HG03575 (cell line): Measurements from ENCODE around the gene ACTL9.
"Not testable (repeated sequence)": the region's sequence is repeated elsewhere in the genome, so short reads cannot be mapped to it uniquely, and the experiment has no call there.

Experiments
- ATAC-seq: cut with Tn5 transposase; IDR thresholded peaks from one replicate; pipeline ENCODE4 v1.9.1; 2021; ENCODE audit not compliant: unreplicated experiment, insufficient number of reproducible peaks, low FRiP score; ENCODE audit errors: extremely low read depth

Gene ACTL9, protein sequence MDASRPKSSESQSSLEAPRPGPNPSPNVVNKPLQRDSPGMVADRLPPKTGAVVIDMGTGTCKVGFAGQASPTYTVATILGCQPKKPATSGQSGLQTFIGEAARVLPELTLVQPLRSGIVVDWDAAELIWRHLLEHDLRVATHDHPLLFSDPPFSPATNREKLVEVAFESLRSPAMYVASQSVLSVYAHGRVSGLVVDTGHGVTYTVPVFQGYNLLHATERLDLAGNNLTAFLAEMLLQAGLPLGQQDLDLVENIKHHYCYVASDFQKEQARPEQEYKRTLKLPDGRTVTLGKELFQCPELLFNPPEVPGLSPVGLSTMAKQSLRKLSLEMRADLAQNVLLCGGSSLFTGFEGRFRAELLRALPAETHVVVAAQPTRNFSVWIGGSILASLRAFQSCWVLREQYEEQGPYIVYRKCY

DNA sequence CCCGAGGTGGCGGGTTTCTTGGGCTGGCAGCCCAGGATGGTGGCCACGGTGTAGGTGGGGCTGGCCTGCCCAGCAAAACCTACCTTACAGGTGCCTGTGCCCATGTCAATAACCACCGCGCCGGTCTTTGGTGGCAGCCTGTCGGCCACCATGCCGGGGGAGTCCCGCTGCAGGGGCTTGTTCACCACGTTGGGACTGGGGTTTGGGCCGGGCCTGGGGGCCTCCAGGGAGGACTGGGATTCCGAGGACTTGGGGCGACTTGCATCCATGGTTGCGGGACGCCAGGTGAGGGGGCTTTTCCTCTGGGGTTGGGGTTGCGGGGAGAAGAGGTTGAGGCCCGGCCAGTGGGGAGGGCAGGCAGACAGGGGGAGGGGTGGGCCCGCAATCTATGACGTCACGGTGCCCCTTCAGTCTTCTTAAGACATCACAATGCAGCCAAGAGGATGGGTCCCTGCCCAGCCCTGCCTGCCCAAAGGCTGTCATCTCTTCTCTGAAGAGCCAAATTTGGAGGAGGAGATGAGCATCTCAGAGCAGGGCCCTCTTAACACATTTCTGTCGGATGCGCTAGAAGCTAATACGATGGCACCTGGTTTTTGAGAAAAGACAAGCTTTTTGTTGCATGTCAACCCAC, at the start of gene ACTL9:
Gene ACTL9, minus strand, starts transcription at position 363 of the 631 bp plus-strand sequence. Its CDS starts 94 bp downstream, at position 269.
- ATAC-seq: no peak

DNA sequence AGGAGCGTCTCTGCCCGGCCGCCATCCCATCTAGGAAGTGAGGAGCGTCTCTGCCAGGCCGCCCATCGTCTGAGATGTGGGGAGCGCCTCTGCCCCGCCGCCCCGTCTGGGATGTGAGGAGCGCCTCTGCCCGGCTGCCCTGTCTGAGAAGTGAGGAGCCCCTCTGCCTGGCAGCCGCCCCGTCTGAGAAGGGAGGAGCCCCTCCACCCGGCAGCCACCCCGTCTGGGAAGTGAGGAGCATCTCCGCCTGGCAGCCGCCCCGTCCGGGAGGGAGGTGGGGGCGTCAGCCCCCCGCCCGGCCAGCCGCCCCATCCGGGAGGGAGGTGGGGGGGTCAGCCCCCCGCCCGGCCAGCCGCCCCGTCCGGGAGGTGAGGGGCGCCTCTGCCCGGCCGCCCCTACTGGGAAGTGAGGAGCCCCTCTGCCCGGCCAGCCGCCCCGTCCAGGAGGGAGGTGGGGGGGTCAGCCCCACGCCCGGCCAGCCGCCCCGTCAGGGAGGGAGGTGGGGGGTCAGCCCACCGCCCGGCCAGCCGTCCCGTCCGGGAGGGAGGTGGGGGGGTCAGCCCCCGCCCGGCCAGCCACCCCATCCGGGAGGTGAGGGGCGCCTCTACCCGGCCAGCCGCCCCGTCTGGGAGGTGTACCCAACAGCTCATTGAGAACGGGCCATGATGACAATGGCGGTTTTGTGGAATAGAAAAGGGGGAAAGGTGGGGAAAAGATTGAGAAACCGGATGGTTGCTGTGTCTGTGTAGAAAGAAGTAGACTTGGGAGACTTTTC, 40.9 kb upstream of the ACTL9 start:
- not testable (repeated sequence) for ATAC-seq

DNA sequence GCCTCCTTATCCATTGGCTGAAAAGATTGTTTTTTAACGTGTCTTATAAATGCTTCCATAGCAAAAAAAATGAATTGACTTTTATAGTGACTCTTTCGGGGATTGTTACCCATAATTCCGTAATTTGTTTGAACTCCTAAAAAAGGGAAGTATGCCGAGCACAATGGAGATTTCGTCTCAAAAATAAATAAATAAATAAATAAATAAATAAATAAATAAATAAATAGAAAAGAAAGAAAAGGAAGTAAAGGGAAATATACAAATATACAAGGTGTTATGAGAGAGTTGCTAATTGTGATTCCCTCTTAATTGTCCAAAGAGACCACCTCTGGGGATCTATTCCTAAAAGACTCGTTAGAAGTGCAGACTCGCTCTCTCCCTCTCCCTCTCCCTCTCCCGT, 39.8 kb upstream of the ACTL9 start:
- ATAC-seq: no peak

DNA sequence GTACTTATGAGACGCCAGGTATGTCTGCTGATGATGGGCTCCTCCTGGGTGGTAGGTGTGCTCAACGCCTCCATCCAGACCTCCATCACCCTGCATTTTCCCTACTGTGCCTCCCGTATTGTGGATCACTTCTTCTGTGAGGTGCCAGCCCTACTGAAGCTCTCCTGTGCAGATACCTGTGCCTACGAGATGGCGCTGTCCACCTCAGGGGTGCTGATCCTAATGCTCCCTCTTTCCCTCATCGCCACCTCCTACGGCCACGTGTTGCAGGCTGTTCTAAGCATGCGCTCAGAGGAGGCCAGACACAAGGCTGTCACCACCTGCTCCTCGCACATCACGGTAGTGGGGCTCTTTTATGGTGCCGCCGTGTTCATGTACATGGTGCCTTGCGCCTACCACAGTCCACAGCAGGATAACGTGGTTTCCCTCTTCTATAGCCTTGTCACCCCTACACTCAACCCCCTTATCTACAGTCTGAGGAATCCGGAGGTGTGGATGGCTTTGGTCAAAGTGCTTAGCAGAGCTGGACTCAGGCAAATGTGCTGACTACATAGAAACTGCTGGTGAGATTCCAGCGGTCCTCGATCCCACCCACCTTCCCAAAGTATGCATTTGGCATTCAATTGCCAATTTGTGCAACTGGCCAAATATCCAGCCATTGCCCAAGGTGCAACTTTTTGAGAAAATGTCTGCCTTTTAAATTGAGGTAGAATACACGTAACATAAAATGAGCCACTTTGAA, 33.0 kb upstream of the ACTL9 start:
- no peak for ATAC-seq

DNA sequence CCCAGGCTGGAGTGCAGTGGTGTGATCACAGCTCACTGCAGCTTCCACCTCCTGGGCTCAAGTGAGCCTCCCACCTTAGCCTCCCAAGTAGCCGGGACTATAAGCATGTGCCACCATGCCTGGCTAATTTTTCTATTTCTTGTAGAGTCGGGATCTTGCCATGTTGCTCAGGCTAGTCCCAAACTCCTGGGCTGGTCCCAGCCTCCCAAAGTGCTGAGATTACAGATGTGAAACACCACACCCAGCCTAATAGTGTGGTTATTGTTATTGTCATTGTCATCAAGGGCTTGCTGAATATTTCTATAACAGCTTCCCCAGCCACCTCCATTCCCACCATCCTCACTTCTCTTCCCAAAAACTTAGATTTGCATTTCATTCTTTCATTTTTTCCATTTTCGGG, 25.7 kb upstream of the ACTL9 start:
- ATAC-seq: no peak

DNA sequence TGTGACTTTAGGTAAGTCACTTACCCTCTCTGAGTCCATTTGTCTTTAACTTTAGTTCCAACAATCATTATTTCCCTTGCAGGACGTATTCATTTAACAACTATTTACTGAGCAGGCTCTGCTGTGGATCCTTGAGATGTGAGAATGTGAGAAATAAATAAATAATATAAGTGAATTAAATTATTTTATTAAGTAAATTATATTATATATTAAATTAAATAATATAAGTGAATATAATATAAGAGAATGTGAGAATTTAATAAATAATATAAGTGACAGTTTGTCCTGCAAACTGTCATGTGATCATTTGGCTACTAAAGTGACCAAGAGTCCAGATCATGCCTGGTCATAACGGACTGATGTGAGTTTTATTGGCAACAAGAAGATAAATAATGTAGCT, 23.4 kb upstream of the ACTL9 start:
- no peak for ATAC-seq

DNA sequence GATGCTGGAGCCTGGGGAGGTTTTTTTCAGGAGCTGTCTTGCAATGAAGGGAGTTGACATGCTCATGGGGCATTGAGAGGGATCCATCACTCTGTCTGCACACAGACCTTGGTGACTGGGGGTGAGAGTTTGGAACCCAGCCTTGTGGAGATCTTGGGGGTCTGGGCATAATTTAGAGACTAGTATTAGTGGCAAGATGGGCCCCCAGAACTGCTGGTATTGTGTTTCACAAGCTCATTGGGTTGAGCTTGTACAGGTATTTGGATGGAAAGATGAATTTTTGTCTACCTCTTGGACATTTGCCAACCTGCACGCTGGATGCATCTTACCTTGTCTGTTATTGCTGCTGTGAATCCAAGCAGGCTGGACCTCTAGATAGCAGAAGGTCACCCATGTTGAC, 22.7 kb upstream of the ACTL9 start, which contains the start of gene OR2Z1:
Gene OR2Z1, plus strand, starts transcription at position 301 of the 400 bp plus-strand sequence. CDS start 9,395 bp downstream, outside the sequence.
- no peak for ATAC-seq

DNA sequence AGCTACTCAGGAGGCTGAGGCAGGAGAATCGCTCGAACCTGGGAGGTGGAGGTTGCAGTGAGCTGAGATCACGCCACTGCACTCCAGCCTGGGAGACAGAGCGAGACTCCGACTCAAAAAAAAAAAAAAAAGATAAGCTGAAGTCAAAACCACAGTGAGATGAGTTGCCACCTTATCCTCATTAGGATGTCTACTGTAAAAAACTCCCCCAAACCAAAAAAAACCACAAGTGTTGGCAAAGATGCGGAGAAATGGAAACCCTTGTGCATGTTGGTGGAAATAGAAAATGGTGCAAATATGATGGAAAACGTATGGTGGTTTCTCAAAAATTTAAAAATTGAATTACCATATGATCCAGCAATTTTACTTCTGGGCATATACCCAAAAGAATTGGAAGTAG, 11.7 kb upstream of the ACTL9 start:
- not testable (repeated sequence) for ATAC-seq

DNA sequence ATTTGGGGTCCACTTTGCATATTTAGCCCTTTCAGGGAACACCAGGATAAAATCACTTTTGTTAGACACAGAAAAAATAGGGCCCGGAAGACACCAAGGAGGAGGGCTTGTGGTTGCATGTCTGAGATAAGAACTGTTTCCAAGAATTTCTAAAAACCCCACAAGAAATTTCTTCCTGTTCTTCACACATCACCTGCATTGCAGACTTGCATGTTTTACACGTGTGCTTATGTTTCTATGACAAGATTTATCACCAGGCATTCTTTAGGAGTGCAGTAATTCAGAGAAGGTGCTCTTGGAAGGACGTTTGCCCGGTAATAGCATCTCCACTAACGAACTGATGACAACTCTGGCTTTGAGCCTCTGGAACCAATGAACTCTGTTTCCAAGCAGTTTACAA, 7.1 kb upstream of the ACTL9 start:
- no peak for ATAC-seq

DNA sequence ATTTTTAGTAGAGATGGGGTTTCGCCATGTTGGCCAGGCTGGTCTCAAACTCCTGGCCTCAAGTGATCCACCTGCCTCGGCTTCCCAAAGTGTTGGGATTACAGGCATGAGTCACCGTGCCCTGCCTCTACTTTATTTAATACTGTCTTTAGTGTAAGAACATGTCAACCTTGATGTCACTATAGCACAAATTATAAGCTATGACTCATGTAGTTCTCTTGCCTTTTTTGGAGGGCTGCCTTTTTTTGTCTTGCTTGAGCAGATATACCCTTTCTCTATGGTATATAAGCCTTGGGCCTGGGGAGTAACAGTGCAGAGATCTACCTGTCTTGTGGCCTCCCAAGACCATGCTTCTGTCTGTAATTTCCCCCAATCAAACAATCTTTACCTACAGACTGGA, 6.7 kb upstream of the ACTL9 start:
- not testable (repeated sequence) for ATAC-seq

DNA sequence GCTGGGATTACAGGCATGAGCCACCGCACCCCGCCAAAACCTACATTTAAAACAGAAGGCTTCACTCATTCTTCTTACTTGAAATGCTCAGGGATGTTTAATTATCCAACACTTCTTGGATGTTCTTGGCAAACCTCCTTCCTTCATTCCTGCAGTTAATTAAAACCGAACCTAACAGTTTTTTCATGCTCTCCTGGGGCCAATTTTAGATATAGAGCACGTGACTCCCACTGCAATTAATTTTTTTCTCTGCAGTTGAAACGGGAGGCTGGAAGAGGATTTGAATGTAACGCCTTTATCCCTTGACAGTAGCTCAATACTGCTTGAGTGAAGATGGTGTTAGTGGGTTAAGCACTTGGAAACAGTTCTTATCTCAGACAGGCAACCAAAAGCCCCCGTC, 4.6 kb upstream of the ACTL9 start:
- ATAC-seq: no peak

DNA sequence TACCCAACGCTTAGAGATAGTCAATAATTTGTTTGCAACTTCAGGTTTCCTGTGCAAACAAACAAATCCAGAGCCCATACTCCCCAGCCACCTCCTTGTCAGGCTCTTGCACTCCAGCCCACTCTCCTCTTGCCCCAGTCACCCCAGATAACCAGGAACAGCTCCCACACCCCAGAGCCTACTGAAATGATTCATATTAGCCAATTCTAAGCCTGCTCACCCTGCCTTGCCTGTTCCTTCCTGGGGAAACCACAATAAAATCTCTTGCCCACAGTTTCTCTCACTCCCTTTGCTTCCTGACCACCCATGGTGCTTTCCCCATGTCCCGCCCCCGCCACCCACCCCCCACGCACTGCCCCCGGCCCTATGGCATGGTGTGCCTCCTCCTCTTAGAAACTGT, 3.8 kb upstream of the ACTL9 start:
- ATAC-seq: no peak

DNA sequence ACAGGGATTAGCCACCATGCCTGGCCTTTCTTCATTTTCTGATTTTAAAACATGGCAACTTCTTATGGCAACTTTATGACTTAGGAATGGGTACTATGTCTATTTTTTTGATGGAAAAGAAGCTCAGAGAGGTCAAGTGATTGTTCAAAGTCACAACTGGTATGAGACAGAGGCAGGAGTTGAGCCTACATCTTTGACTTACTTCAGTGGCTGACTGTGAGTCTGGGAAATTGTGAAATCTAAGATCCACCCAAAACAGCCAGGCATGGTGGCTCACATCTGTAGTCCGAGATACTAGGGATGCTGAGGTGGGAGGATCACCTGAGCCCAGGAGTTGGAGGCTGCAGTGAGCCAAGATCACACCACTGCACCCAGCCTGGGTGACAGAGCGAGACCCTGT, 2.4 kb upstream of the ACTL9 start:
- ATAC-seq: no peak

DNA sequence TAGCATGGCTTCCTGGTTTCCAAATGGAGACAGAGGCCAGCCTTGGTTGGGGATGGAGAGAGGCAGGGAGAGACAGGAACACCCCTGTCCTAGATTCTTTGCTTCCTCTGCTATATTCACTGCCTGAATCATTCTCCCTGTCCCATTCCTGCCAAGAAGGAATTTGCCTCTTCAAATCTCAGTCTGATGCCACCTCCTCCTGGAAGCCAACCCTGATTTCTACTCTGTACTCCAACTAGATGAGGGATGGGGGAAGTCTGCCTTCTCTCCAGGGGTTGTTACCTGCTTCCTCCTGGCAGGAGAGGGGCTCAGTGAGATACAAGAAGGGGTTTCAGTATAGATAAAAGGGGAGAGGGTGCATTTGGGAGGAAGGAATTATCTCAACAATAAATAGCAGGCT, 1.3 kb upstream of the ACTL9 start:
- ATAC-seq: no peak

DNA sequence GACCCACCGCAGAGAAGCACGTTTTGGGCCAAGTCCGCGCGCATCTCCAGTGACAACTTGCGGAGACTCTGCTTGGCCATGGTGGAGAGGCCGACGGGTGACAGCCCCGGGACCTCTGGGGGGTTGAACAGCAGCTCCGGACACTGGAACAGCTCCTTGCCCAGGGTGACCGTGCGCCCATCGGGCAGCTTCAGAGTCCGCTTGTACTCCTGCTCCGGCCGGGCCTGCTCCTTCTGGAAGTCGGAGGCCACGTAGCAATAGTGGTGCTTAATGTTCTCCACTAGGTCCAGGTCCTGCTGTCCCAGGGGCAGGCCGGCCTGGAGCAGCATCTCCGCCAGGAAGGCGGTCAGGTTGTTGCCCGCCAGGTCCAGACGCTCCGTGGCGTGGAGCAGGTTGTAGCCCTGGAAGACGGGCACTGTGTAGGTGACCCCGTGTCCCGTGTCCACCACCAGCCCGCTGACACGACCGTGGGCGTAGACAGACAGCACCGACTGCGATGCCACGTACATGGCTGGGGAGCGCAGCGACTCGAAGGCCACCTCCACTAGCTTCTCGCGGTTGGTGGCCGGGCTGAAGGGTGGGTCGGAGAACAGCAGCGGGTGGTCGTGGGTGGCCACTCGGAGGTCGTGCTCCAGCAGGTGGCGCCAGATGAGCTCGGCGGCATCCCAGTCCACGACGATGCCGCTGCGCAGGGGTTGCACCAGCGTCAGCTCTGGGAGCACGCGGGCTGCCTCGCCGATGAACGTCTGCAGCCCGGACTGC, 743 bp downstream of the ACTL9 start:
- ATAC-seq: no peak

DNA sequence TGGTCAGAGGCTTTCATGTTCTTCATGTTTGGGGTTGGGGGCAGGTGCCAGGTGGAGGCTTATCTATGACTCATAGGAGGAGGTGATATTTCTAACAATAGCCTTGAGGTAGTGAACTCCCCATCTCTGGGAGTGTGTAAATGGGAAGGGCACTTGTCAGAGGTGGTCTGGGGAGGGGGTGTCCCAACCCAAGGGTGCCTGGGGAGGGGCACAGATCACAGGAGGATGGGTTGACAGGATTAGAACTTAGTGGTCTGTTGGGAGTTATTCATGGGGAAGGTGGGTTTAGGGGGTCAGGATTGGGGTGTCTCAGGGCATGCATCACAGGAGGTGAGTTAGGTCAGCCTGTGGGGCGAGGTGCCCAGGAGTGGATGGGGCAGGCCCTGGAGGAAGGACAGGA, 1.6 kb downstream of the ACTL9 start:
- no peak for ATAC-seq

DNA sequence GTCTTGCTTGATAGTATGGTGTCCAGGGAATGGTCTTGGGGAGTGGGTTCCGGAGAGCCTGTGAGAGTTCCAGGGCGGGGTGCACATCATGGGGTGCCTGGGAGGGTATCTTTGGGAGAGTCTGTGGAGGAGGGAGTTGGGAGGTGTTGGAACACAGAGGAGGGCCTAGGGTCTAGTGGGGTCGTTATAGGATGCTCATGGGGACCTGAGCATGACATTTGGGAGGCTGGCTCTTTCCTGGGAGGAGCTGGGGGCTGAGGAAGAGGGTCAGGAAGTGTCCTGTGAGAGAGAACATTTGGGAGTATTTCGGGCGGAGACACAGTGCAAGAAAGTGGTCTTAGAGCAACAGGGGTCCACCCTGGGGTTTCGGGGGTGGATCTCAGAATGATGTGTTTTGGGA, 2.7 kb downstream of the ACTL9 start:
- no peak for ATAC-seq

DNA sequence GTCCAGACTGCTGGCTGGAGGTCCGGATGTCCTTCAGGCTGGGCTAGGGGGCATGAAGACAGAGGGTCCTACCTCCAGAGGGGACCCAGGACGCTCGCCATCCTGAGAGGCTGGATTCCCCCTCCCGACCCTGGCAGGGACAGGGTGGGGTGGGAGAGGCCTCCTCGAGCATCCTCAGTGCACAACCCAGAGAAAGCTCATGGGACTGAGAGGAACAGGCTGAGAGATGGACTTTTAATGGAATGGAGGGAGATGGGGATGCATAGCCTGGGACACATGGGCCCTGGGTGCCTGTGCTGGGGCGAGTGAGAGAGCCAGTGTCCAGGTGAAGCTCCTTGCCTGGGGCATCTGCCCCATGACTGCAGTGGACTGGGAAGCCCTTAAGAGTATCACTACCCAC, 3.1 kb downstream of the ACTL9 start:
- no peak for ATAC-seq
